ENCODE results near the gene HNRNPA0. TPM values are rescaled to one million over a fixed set of nuclear protein-coding genes. Genes with fewer than 3 reads are reported as not detected.

HNRNPA0 gene
- polyA plus RNA-seq, 3 donors: 8.3 to 15.5 (median 10.8) TPM

GRCh38 chr5:137710086-137710485, 44.1 kb downstream of the HNRNPA0 start:
- Histone ChIP-seq H4K20me1 (ENCODE audit: insufficient read depth, low read length) (no peaks in the 10 kb centered on the region), H3K9me3 (replicated peaks in 1 of 2; ENCODE audit: control insufficient read depth in 1 of 2, insufficient read depth in 1 of 2, low read length in 2 of 2) (no peaks in the 10 kb centered on the region), H3K4me3 (replicated peaks in 1 of 3; ENCODE audit: low read depth in 2 of 3, low read length in 3 of 3) (no peak overlapping the region), H3K27me3 (ENCODE audit: control insufficient read depth in 2 of 2, insufficient read depth in 2 of 2, low read length in 2 of 2) (no peaks in the 10 kb centered on the region), H3K4me1 (ENCODE audit: control insufficient read depth in 1 of 2, insufficient read depth in 2 of 2, low read length in 2 of 2) (no peaks in the 10 kb centered on the region), H3K27ac (ENCODE audit: low read depth in 1 of 2, low read length in 2 of 2) (no peak overlapping the region), H3K79me2 (ENCODE audit: insufficient read depth, low read length) (no peaks in the 10 kb centered on the region), H3K36me3 (replicated peaks in 1 of 2; ENCODE audit: control insufficient read depth in 1 of 2, insufficient read depth in 2 of 2, low read length in 2 of 2) (no peaks in the 10 kb centered on the region), H2AFZ (ENCODE audit: insufficient read depth, low read depth, low read length, poor library complexity, severe bottlenecking) (no peak overlapping the region), H3K4me2 (replicated peaks; ENCODE audit: extremely low read depth, low read length, poor library complexity, severe bottlenecking) (no peak overlapping the region), H3K9ac (ENCODE audit: insufficient read depth, low read length, poor library complexity, severe bottlenecking) (no peak overlapping the region)
- WGBS (ENCODE audit: insufficient coverage): 100% methylated on average over 2 of the region's 5 CpGs
- Mint-ChIP-seq H3K4me3 (no peak overlapping the region), H3K9me3 (peaks cover 0 to 5% (median 5%) of the 10 kb centered on the region in 7 donors), H3K36me3 (no peaks in the 10 kb centered on the region), H3K27me3 (ENCODE audit: low read depth in 3 of 3) (peaks cover 0 to 1% (median 0%) of the 10 kb centered on the region in 3 donors), H3K27ac (no peak overlapping the region), H3K4me1 (peaks cover 2% of the 10 kb centered on the region)
- TF ChIP-seq CTCF (IDR thresholded peaks at IDR 0.05): no peak
- DNase-seq: no peak
- intact Hi-C loops (cut with micrococcal nuclease): no loop called here

- Mint-ChIP-seq H3K4me3 (no peak overlapping the region), H3K36me3 (no peaks in the 10 kb centered on the region), H3K9me3 (peaks cover 0 to 5% (median 5%) of the 10 kb centered on the region in 7 donors), H3K27ac (no peak overlapping the region), H3K4me1 (no peaks in the 10 kb centered on the region), H3K27me3 (ENCODE audit: low read depth in 3 of 3) (peaks cover 0 to 3% (median 0%) of the 10 kb centered on the region in 3 donors)
- no peaks in the 10 kb centered on the region for H3K79me2 ChIP-seq (ENCODE audit: insufficient read depth, low read length)
- no peak overlapping the region for H3K27ac ChIP-seq (ENCODE audit: low read depth in 1 of 2, low read length in 2 of 2)
- H4K20me1 ChIP-seq (ENCODE audit: insufficient read depth, low read length): no peaks in the 10 kb centered on the region
- H3K27me3 ChIP-seq (ENCODE audit: control insufficient read depth in 2 of 2, insufficient read depth in 2 of 2, low read length in 2 of 2): no peaks in the 10 kb centered on the region
- no peaks in the 10 kb centered on the region for H3K9me3 ChIP-seq (replicated peaks in 1 of 2; ENCODE audit: control insufficient read depth in 1 of 2, insufficient read depth in 1 of 2, low read length in 2 of 2)
- WGBS (ENCODE audit: insufficient coverage): 92% methylated on average over 2 of the region's 3 CpGs
- H3K9ac ChIP-seq (ENCODE audit: insufficient read depth, low read length, poor library complexity, severe bottlenecking): no peak overlapping the region
- H3K4me1 ChIP-seq (ENCODE audit: control insufficient read depth in 1 of 2, insufficient read depth in 2 of 2, low read length in 2 of 2): no peaks in the 10 kb centered on the region
- TF ChIP-seq CTCF (IDR thresholded peaks at IDR 0.05): no peak
- intact Hi-C loops (cut with micrococcal nuclease): no loop called here
- no peak overlapping the region for H2AFZ ChIP-seq (ENCODE audit: insufficient read depth, low read depth, low read length, poor library complexity, severe bottlenecking)
- H3K4me2 ChIP-seq (replicated peaks; ENCODE audit: extremely low read depth, low read length, poor library complexity, severe bottlenecking): no peak overlapping the region
- H3K36me3 ChIP-seq (replicated peaks in 1 of 2; ENCODE audit: control insufficient read depth in 1 of 2, insufficient read depth in 2 of 2, low read length in 2 of 2): no peaks in the 10 kb centered on the region
- no peak for DNase-seq
- H3K4me3 ChIP-seq (replicated peaks in 1 of 3; ENCODE audit: low read depth in 2 of 3, low read length in 3 of 3): no peak overlapping the region
These were observed 45.2 kb downstream of the HNRNPA0 start for GRCh38 chr5:137708796-137709559.

Data from CD14-positive monocyte (primary cell).